Left ventricle myocardium inferior (tissue), 1 donor: ENCODE results near the gene MYRIP. TPM values are rescaled to one million over a fixed set of nuclear protein-coding genes. Genes with fewer than 3 reads are reported as not detected.
"Not testable (repeated sequence)": the region's sequence is repeated elsewhere in the genome, so short reads cannot be mapped to it uniquely, and the experiment has no call there.

Experiments used
- DNase-seq: peaks from one replicate; pipeline ENCODE4 v3.0.0-alpha.2; 2020
- H3K27ac ChIP-seq: fragments of 200-600 bp; replicated peaks from 2 replicates; pipeline ENCODE4 v1.8.0; 2021
- H3K27me3 ChIP-seq: fragments of 200-600 bp; 2 replicates; pipeline ENCODE4 v1.8.0; 2021; ENCODE audit warnings: low read depth
- H3K36me3 ChIP-seq: fragments of 200-600 bp; 2 replicates; pipeline ENCODE4 v1.8.0; 2021
- H3K4me1 ChIP-seq: fragments of 200-600 bp; 2 replicates; pipeline ENCODE4 v1.8.0; 2021
- H3K4me3 ChIP-seq: fragments of 200-600 bp; 2 replicates; pipeline ENCODE4 v1.8.0; 2021; ENCODE audit warnings: mild to moderate bottlenecking, moderate library complexity
- H3K9me3 ChIP-seq: fragments of 200-600 bp; replicated peaks from 2 replicates; pipeline ENCODE4 v1.8.0; 2021
- intact Hi-C: fragments of 100-400 bp; cut with micrococcal nuclease; formaldehyde crosslinking; loops from one replicate; pipeline ENCODE4 v1.11.0; 2022
- total RNA-seq: library from RNA; stranded (reverse); fragmentation: NEBNext Ultra II Directional; extraction: Animal tissue kit (Norgen Biotek cat#: 25700); gene quantifications from one replicate; pipeline ENCODE4 v1.2.1, GENCODE V29; 2021
- TF ChIP-seq, protein P1 (sequence below): fragments of 200-600 bp; IDR thresholded peaks from 2 replicates; pipeline ENCODE4 v1.8.0; 2021; ENCODE audit warnings: antibody characterized with exemption, mild to moderate bottlenecking, borderline replicate concordance
- donor health status: DM: no; HTN: yes; CAD: no; lungs with severe emphysema.

The MYRIP gene
- total RNA-seq, 1 donor from 2014 or later, result 1.5 TPM

DNA sequence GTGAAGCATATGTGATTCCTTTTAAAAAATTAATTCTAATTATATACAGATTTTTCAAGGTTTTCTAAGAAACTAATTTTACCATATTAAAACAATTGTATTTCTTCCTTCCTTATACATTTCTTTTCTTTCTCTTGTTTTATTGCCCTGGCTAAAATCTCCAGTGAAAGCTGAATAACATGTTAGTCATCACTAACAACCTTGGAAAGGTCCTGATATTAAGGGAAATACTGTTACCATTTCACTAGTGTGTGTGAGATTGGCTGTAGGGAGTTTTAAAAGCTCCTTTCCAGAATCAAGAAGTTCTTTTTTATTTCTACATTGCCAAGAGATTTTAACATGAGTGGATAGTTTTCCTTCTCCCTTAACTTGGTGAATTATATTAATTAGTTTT is 270.4 kb downstream of the MYRIP start:
- Histone ChIP-seq H3K27me3 (no peaks in the 10 kb centered on the region), H3K36me3 (no peaks in the 10 kb centered on the region), H3K4me1 (no peaks in the 10 kb centered on the region), H3K4me3 (no peak overlapping the region), H3K27ac (no peak overlapping the region), H3K9me3 (peaks cover 5% of the 10 kb centered on the region)
- DNase-seq, result no peak
- intact Hi-C loops, result no loop called here
- TF ChIP-seq, protein P1, sequence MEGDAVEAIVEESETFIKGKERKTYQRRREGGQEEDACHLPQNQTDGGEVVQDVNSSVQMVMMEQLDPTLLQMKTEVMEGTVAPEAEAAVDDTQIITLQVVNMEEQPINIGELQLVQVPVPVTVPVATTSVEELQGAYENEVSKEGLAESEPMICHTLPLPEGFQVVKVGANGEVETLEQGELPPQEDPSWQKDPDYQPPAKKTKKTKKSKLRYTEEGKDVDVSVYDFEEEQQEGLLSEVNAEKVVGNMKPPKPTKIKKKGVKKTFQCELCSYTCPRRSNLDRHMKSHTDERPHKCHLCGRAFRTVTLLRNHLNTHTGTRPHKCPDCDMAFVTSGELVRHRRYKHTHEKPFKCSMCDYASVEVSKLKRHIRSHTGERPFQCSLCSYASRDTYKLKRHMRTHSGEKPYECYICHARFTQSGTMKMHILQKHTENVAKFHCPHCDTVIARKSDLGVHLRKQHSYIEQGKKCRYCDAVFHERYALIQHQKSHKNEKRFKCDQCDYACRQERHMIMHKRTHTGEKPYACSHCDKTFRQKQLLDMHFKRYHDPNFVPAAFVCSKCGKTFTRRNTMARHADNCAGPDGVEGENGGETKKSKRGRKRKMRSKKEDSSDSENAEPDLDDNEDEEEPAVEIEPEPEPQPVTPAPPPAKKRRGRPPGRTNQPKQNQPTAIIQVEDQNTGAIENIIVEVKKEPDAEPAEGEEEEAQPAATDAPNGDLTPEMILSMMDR, result no peak

GRCh38 chr3:40083066-40083465 is 273.7 kb downstream of the MYRIP start:
- DNase-seq, result no peak
- TF ChIP-seq, protein P1, result no peak

DNA sequence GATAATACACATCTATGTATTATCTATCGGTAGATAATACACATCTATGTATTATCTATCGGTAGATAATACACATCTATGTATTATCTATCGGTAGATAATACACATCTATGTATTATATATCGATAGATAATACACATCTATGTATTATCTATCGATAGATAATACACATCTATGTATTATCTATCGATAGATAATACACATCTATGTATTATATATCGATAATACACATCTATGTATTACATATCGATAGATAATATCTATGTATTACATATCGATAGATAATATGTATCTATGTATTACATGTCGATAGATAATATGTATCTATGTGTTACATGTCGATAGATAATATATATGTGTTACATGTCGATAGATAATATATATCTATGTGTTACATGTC is 275.0 kb downstream of the MYRIP start:
- H3K9me3 ChIP-seq, H3K4me1 ChIP-seq, H3K36me3 ChIP-seq, H3K4me3 ChIP-seq, DNase-seq, H3K27me3 ChIP-seq, H3K27ac ChIP-seq, intact Hi-C loops: not testable (repeated sequence)

More at GRCh38 chr3:40083066-40083465, 273.7 kb downstream of the MYRIP start:
- intact Hi-C loops, result no loop called here
- Histone ChIP-seq H3K9me3 (peaks cover 5% of the 10 kb centered on the region), H3K27ac (no peak overlapping the region), H3K36me3 (no peaks in the 10 kb centered on the region), H3K27me3 (no peaks in the 10 kb centered on the region), H3K4me3 (no peak overlapping the region), H3K4me1 (no peaks in the 10 kb centered on the region)

- no peak overlapping the region for H3K27ac ChIP-seq
- H3K9me3 ChIP-seq, result no peaks in the 10 kb centered on the region
- no peaks in the 10 kb centered on the region for H3K36me3 ChIP-seq
- TF ChIP-seq, protein P1, result no peak
- H3K27me3 ChIP-seq, result no peaks in the 10 kb centered on the region
- H3K4me1 ChIP-seq, result no peaks in the 10 kb centered on the region
- no peak overlapping the region for H3K4me3 ChIP-seq
- DNase-seq, result no peak
- intact Hi-C loops, result no loop called here
Observed at GRCh38 chr3:40086890-40087883, 277.8 kb downstream of the MYRIP start.

DNA sequence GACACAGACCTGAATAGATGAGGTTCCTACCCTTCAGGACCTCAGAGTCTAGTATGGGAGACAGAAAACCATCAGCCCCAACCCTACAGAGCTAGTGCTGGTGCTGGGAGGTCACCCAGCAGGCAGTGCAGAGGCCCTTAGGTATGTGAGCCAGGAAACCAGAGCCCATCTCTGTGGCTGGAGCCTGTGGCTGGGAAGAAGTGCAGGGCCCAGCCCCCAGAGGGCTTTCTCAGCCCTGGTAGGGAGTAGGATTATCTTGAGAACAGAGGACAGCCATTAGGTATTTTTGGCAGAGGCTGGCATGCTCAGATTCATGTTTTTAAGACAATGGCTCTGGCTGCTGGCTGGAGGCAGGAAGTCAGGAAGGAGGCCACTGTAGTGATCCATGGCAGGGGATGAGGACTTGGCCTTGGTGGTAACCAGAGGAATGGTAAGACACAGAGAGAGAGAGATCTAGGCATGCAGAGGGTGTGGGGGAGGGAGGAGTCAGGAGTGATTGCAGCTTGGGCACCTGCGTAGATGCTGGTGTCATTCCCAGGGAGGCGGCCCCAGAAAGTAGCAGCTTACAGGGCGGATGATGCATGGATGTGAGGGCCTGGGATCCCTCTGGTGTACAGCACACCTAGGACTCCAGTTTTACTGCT is 279.2 kb downstream of the MYRIP start:
- intact Hi-C loops, result no loop called here
- TF ChIP-seq, protein P1, result no peak
- Histone ChIP-seq H3K27me3 (no peaks in the 10 kb centered on the region), H3K9me3 (no peaks in the 10 kb centered on the region), H3K36me3 (no peaks in the 10 kb centered on the region), H3K4me1 (no peaks in the 10 kb centered on the region), H3K27ac (no peak overlapping the region), H3K4me3 (no peak overlapping the region)
- no peak for DNase-seq
